Keratinocyte (primary cell): ENCODE results near the gene PROM1. TPM values are rescaled to one million over a fixed set of nuclear protein-coding genes. Genes with fewer than 3 reads are reported as not detected.

ENCODE experiments used
- DNase-seq: peaks from one replicate; pipeline ENCODE4 v3.0.0-alpha.2; 2011; ENCODE audit warnings: low read depth, missing footprints, low spot score
- FAIRE-seq: peaks from 2 replicates; lab custom pipeline; 2011; peaks lifted over from hg19 to GRCh38; lab: Jason Lieb, UNC
- H2AFZ ChIP-seq: 2 replicates; pipeline ENCODE4 v1.6.0; 2012; ENCODE audit warnings: low read length, control low read depth, inconsistent platforms; ENCODE audit not compliant: control insufficient read depth
- H3K27ac ChIP-seq: 2 replicates; pipeline ENCODE4 v1.5.1; 2011; ENCODE audit warnings: low read length; ENCODE audit not compliant: control insufficient read depth, insufficient read depth
- H3K27me3 ChIP-seq: 3 replicates; pipeline ENCODE4 v1.6.0; 2011; ENCODE audit warnings: low read length; ENCODE audit not compliant: control insufficient read depth, insufficient read depth; ENCODE audit errors: extremely low read depth
- H3K36me3 ChIP-seq, 2 experiments: 2 replicates in 1 of 2; 3 replicates in 1 of 2; pipeline ENCODE4 v1.5.1; 2011; ENCODE audit warnings: low read length in 2 of 2, mild to moderate bottlenecking in 1 of 2; ENCODE audit not compliant: control insufficient read depth in 2 of 2, insufficient read depth in 2 of 2; ENCODE audit errors: extremely low read depth in 1 of 2
- H3K4me1 ChIP-seq: 3 replicates; pipeline ENCODE4 v1.5.1; 2011; ENCODE audit warnings: low read length; ENCODE audit not compliant: control insufficient read depth, insufficient read depth; ENCODE audit errors: extremely low read depth
- H3K4me2 ChIP-seq: 3 replicates; pipeline ENCODE4 v1.6.0; 2011; ENCODE audit warnings: low read depth, low read length; ENCODE audit not compliant: control insufficient read depth, insufficient read depth; ENCODE audit errors: extremely low read depth
- H3K4me3 ChIP-seq, 3 experiments: fragments of 200-600 bp in 1 of 3; sonication (generic) in 1 of 3; 2 replicates in 2 of 3; 3 replicates in 1 of 3; pipeline ENCODE4 v1.5.1; 2011 to 2016; ENCODE audit warnings: low read length in 3 of 3, mild to moderate bottlenecking in 3 of 3, control low read depth in 2 of 3, inconsistent platforms in 1 of 3, low read depth in 1 of 3, mixed read lengths in 1 of 3, mixed run types in 1 of 3, moderate library complexity in 1 of 3; ENCODE audit not compliant: control insufficient read depth in 2 of 3, insufficient read depth in 2 of 3; ENCODE audit errors: extremely low read depth in 1 of 3
- H3K79me2 ChIP-seq: 2 replicates; pipeline ENCODE4 v1.6.0; 2012; ENCODE audit warnings: low read length; ENCODE audit not compliant: control insufficient read depth, insufficient read depth
- H3K9ac ChIP-seq: 3 replicates; pipeline ENCODE4 v1.6.0; 2011; ENCODE audit warnings: low read length; ENCODE audit not compliant: control insufficient read depth, insufficient read depth; ENCODE audit errors: extremely low read depth
- H3K9me1 ChIP-seq: 3 replicates; pipeline ENCODE4 v1.6.0; 2011; ENCODE audit warnings: low read length; ENCODE audit not compliant: control insufficient read depth, insufficient read depth; ENCODE audit errors: extremely low read depth
- H3K9me3 ChIP-seq: 2 replicates; pipeline ENCODE4 v1.5.1; 2012; ENCODE audit warnings: low read depth, low read length; ENCODE audit not compliant: control insufficient read depth
- H4K20me1 ChIP-seq: 3 replicates; pipeline ENCODE4 v1.6.0; 2011; ENCODE audit warnings: low read length; ENCODE audit not compliant: control insufficient read depth, insufficient read depth; ENCODE audit errors: extremely low read depth
- CTCF ChIP-seq, 3 experiments: IDR thresholded peaks in 1 of 3; conservative IDR thresholded peaks in 1 of 3; optimal IDR thresholded peaks in 1 of 3; 2 replicates in 2 of 3; 3 replicates in 1 of 3; pipeline versions ENCODE3 to v1.5.1; 2011; ENCODE audit warnings: low read length in 3 of 3, mild to moderate bottlenecking in 3 of 3, moderate library complexity in 2 of 3, control low read depth in 1 of 3, inconsistent platforms in 1 of 3; ENCODE audit not compliant: insufficient read depth in 2 of 3; ENCODE audit errors: extremely low read depth in 1 of 3
- EZH2 ChIP-seq: IDR thresholded peaks from one replicate; pipeline ENCODE4 v1.6.1; 2012; ENCODE audit warnings: inconsistent platforms, mild to moderate bottlenecking, low read length, moderate library complexity
- dilution Hi-C: fragments of 300-500 bp; cut with MboI; formaldehyde crosslinking; loops from one replicate; pipeline ENCODE4 v1.7.0; 2020; ENCODE audit warnings: low sequenced_read_pairs; ENCODE audit not compliant: extremely low pct_ligation_motif_present
- polyA plus RNA-seq, 5 experiments: library from polyadenylated mRNA; depleted of rRNA in 3 of 5; stranded (reverse) in 3 of 5; stranded (forward) in 1 of 5; unstranded in 1 of 5; fragments of >200 nt; gene quantifications; 1 replicate in 1 of 5; 2 replicates in 3 of 5; 3 replicates in 1 of 5; pipeline versions ENCODE4 v1.2.1 to v1.2.3, GENCODE V29; 2011 to 2012; ENCODE audit warnings: missing spikeins in 2 of 5, low read depth in 1 of 5, low replicate concordance in 1 of 5

Gene PROM1
- polyA plus RNA-seq, 1 donor (not counting 4 experiments of a cell fraction or from before 2014, with no cell fraction given) = not detected

GRCh38 chr4:16043642-16044498 is 40.0 kb downstream of the PROM1 start:
- Histone ChIP-seq H4K20me1 (no peaks in the 10 kb centered on the region), H3K36me3 (no peaks in the 10 kb centered on the region), H3K27me3 (peaks cover 4% of the 10 kb centered on the region), H3K9me3 (no peaks in the 10 kb centered on the region), H3K9me1 (no peaks in the 10 kb centered on the region), H3K4me1 (no peaks in the 10 kb centered on the region), H2AFZ (no peak overlapping the region), H3K4me3 (no peak overlapping the region), H3K27ac (no peak overlapping the region), H3K9ac (no peak overlapping the region), H3K79me2 (no peaks in the 10 kb centered on the region), H3K4me2 (no peak overlapping the region)
- FAIRE-seq (no peak), DNase-seq (no peak)
- TF ChIP-seq EZH2 (no peak), CTCF (optimal IDR thresholded peaks at IDR 0.05 in 1 of 3, IDR thresholded peaks at IDR 0.05 in 1 of 3, conservative IDR thresholded peaks at IDR 0.05 in 1 of 3; ENCODE audit: extremely low read depth in 1 of 3, insufficient read depth in 2 of 3, low read length in 3 of 3) (no peak)
- dilution Hi-C loops = no loop called here

- Histone ChIP-seq H3K79me2 (no peaks in the 10 kb centered on the region), H3K9ac (no peak overlapping the region), H3K4me1 (no peaks in the 10 kb centered on the region), H3K4me2 (no peak overlapping the region), H3K27me3 (no peaks in the 10 kb centered on the region), H3K36me3 (no peaks in the 10 kb centered on the region), H3K9me3 (no peaks in the 10 kb centered on the region), H3K27ac (no peak overlapping the region), H4K20me1 (no peaks in the 10 kb centered on the region), H3K9me1 (no peaks in the 10 kb centered on the region), H3K4me3 (no peak overlapping the region), H2AFZ (no peak overlapping the region)
- DNase-seq = no peak
- dilution Hi-C loops = no loop called here
- TF ChIP-seq EZH2 = no peak
- no peak for TF ChIP-seq CTCF (optimal IDR thresholded peaks at IDR 0.05 in 1 of 3, IDR thresholded peaks at IDR 0.05 in 1 of 3, conservative IDR thresholded peaks at IDR 0.05 in 1 of 3; ENCODE audit: extremely low read depth in 1 of 3, insufficient read depth in 2 of 3, low read length in 3 of 3)
- FAIRE-seq = no peak
These were observed 44.7 kb downstream of the PROM1 start for GRCh38 chr4:16039139-16039538.
